CD4-positive, alpha-beta T cell treated with Interleukin-15 for 1 hour (primary cell): Measurements from ENCODE around the gene KCNT1.

Experiments used
- DNase-seq: peaks from one replicate; pipeline ENCODE4 v3.0.0-alpha.2; 2020

The KCNT1 gene

DNA sequence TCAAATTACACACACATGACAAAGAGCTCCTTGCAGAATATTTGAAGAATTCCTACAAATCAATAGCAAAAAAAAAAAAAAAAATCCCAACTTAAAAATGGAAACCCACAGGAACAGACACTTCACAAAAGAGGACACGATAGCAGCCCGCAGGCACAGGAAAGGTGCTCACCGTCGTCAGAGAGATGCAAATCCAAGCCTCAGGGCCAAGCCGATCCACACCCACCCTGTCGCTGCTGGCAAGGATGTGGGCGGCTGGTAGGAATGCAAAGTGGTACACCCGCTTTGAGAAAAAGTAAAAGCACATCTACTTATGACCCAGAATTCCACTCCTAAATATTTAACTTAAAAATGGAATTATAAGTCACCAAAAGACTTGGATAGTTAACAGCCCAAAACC lies 28.0 kb upstream of the KCNT1 start:
- no peak for DNase-seq

DNA sequence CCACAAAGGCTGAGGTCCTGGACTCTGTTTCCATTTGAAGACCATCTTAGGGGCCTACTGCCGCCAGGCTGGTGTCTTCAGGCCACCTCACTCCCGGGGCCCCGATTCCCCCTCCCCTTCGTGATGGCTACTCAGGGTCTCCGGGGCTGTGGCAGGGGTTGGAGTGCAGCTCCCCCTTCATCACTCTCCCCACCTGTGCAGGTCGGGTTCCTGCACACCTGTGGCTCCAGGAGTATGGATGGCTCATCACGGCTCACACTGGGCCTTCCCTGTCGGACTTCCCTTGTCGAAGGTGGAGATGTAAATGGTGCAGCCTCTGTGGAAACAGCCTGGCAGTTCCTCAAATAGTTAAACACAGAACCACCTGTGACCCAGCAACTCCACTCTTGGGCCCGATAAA lies 27.0 kb upstream of the KCNT1 start:
- no peak for DNase-seq

DNA sequence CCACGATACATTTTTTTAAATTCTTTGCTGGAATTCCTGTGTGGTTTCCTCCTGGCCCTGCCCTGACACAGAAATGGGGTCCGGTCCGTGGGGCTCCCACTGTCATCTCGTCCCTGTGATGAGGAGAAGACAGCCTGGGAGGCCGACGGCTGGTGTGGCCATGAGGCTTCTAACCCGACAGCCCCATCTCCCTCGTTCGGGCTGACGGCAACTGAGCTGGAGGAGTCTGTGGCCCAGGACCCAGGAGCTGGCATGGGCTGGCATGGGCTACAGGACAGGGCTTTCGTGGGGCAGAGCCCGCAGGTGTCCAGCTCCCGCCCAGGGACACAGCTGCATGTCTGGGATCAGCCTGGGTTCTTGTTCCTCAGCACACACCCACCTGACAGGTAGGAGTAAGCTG lies 25.1 kb upstream of the KCNT1 start:
- no peak for DNase-seq

DNA sequence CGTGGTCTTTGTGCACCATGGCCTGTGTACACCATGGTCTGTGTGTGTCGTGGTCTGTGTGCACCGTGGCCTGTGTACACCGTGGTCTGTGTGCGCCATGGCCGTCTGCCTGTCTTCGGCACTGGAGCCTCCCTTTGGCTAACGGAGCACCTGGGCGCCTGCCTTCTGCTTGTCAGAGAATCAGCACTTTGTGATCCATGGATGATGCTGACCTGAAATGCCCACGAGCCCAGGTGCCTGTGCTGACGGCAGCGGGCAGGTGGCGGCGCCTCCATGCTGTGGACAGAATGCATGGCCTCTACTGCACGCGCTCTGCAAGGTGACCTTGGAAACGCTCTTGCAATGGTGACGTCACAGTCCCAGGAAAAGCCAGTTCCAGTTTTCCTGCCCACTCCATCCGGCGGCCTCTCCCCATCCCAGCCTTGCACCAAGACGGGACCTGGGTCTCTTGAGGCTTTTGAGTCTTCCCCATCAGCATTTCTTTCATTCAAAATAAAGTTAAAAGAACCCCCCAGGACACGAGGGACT lies 24.3 kb upstream of the KCNT1 start:
- no peak for DNase-seq

DNA sequence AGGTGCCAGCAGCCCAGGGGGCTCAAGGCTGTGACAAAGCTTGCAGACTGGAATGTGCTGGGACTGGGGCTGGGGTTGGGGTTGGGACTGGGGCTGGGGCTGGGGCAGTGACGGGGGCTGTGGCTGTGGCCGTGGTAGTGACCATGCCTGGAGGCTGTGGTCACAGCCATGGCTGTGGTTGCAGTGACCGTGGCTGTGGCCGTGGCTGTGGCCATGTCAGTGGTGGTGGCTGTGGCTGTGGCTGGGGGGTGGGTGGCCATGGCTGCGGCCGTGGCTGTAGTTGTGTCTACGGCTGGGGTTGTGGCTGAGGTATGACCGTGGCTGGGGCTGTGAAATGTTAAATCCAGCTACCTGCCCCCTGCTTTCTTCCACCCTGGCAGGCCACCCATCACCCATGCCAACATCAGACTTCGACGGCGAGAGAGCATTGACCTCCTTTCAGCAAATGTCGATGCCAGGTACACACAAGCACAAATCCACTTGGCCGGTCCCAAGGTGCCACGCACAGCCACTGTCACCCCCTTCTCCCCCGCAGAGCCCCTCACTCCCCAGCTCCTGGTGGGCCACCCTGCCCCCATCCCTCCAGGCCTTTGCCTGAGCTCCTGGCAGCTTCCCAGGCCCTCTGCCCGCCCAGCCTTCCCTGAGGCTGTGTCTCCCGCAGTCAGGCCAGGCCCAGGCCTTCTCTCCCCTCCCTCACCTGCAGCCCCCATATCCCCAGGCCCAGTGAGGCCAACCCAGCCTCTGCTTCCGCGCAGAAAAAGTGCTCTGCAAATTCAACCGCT lies 23.6 kb upstream of the KCNT1 start:
- no peak for DNase-seq

DNA sequence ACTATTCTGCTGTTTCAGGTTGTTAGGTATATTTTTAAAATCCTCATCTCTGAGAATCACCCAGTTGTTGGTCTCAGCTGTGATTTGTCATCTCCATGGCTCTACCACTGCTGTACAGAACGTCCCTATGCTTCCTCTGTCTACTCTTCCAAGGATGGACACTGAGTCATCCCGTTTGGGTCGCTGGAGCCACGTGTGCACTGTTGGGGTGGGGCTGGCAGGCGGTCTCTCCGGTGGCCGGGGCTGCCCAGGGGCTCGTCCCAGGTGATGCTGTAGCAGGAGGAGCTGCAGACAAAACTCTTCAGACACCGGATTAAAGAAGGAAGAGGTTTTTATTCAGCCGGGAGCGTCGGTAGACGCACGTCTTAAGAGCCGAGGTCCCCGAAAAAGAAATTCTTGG lies 21.9 kb upstream of the KCNT1 start:
- DNase-seq, result no peak

DNA sequence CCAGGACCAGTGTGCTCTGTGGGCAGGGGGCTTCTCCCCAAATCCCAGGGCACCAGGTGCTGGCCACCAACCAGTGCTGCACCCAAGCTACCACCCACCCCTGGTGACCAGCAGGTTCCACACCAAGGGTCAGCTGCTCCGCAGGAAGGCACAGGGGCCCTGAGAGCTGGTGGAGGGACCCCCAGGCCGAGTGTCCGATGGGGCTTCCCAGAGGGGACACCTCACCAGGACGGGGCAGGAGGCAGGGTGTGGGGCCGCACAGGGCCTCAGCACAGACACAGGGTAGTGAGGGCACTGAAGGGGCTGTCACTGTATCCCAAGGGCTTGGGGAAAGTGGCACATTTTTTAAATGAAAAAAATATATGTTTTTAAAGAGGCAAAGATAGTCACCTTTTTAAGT lies 20.8 kb upstream of the KCNT1 start:
- DNase-seq, result no peak

DNA sequence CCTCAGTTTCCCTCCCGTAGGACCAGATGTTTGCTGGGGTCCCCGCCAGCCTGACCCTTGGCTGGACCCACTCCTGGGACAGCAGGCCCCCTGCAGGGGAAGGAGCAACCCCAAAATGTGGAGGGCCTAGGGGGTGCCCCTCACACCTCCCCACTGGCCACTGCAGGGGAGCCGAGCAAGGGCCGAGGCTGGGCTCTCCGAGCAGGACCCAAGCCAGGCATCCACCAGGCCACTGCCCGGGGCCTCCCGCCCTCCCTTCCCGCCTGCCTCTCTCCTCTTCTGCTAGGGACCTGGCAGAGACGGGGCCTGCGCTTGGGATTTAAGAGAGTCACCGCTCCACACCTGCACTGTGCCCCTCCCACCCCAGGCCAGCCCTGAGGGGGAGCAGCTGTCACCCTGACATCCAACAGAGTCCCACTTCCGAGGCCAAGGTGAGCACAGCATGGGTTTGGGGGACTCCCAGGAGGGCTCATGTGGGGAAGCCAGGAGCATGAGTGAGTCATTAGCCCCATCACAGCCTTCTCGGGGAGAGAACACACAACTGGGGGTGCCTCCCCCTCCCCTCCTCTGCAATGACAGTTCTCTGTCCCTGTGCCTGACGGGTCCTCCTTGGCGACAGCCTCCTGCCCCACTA lies 18.5 kb upstream of the KCNT1 start:
- DNase-seq, result no peak

DNA sequence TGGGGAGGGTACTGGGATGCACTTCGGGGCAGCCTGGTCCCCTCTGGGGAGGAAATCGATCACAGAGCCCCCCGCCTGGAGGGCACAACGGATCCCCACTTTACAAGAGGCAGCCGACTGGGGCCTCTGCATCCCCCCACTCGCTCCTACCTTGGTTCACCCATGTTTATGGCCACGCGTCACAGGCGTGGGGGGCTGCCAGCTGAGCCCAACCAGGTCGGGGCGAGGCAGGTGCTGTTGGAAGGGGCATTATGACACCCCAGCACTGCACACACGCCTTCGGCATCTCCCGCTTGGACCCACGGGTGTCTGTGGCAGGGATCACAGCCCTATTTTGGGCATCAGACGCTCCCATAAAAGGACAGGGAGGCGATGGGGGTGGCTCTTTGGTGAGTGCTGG lies 17.3 kb upstream of the KCNT1 start:
- DNase-seq, result no peak

DNA sequence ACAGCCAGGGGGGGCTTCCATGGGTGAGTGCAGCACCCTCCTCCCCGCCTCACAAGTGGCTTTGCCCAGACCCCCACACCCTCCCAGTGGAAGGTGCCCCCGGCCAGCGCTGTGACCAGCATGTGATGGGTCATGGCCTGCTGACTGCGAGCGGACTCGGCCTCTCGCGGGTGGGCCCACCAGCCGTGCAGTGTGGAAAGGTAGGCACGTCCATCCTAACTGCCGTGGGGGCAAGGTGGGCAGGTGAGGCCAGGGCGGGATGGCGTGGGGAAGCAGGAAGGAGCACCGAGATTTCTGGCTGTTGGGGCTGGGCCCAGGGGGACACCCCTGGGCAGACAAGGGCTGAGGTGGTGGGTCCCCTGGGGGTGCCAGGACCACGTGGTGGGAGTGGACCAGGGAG lies 14.8 kb upstream of the KCNT1 start:
- DNase-seq, result no peak

DNA sequence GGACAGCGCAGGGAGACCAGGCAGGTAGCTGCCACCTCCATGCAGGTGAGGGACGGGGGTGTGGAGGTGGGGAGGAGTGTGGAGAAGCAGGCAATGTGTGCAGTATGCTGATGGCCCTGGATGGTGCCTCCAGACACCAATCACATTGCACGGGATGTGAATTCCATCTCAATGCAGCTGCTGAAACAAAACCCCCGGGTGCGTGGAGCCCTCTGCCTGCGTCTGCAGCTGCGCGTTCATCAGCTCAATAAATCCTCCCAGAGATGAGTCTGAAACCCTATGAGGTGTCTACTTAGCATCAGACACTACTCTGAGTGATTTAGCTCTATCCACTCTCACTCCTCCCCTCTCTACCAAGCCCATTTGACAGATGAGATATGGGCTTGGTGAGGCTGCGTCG lies 13.0 kb upstream of the KCNT1 start:
- no peak for DNase-seq

DNA sequence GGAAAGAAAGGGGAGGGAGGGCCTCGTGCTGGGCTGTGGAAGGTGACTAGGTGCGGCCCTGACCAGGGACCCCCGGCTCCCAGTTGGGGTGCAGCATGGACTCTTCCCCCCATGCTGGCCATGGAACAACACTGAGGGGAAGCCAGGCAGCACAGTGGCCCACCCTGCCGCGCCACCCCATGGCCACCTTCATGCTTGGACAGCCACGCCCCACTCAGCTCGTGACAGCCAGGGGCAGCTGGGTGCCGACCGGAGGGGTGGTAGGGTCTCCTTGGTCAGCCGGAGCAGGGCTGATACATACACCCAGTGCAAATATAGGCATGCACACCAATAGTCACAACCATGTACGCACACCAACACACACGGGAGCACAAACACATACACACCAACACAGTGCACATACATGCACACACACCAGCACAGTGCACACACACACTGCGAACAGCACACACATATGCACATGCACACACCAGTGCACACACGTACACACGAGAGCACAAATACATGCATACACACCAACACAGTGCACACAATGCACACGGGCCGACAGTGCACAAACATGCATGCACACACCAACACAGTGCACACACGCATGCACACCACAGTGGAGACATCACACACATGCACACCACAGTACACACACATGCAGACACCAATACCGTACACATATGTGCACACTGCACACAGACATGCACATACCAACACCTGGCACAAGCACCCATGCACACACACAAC lies 11.0 kb upstream of the KCNT1 start:
- DNase-seq, result no peak

DNA sequence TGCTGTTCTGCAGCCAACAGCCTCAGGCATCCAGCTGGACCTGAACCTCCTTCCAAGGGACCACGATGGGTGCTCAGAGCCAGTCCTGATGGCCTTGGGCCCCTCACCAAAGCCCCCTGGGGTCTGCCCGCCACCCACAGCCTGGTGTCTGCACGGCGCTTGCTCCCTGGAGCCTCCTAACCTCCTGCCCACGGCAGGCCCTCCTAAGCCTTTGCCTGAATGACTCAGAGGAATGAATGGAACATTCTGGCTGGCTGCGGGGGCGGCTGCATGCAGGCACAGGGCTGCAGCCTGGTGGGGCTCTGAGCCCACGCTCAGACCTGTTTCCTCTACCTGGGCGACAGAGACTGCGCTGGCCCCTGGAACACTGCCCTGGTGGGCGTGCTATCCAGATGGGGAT lies 9.6 kb upstream of the KCNT1 start:
- no peak for DNase-seq

DNA sequence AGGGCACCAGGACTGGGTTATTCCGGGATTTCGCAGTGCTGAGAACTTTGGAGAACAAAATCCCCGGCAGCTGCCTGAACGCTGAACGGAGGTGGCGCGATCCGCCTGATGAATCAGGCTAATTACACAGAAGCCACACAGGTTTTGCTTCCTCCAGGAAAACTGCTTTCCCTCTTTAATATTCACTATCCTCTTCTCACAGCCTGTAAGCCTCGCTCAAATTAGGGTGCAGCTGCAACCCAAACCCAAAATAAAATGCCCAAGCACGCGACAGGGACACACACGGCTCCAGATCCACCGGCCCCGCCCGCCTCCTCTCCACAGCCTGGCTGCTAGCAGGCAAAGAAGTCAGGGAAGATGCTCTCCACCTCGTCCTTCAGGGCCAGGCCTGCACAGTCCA lies 8.7 kb upstream of the KCNT1 start:
- DNase-seq, result no peak

DNA sequence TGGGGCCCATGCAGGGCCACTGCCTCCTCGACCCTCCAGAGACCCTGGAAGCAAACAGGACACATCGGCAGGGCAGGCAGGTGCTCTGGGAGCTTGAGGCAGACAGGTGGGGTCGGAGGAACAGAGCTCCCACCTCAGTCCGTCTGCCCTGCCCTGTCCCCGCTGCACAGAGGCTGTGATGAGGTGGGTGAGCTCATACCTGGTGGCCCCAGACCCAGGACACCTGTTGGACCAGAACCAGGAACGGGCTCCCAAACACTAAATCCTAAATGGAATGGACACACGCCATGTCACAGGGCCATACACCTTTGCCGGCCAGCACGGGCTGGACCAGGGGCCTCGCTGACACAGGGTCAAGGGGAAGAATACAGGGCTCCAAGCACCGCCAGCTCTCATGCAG lies 8.2 kb upstream of the KCNT1 start:
- DNase-seq, result no peak

DNA sequence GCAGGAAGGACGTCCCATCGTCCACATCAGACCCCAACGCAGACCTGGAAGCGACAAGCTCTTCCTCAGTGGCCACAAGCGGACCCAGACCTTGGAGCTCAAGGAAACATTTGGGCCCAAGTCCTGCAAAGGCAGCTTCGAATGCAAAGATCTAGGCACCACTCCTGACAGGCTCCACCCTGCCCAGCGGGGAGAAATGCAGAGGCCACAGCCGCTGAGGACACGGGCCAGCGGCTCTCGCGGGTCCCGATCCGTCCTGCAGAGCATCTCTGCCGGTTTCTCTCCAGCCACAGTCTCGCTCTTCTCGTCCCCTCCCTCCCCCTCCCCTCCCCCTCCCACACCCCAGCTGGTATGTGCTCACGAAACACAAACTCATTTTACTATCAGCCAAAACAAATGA lies 7.6 kb upstream of the KCNT1 start:
- DNase-seq, result no peak

DNA sequence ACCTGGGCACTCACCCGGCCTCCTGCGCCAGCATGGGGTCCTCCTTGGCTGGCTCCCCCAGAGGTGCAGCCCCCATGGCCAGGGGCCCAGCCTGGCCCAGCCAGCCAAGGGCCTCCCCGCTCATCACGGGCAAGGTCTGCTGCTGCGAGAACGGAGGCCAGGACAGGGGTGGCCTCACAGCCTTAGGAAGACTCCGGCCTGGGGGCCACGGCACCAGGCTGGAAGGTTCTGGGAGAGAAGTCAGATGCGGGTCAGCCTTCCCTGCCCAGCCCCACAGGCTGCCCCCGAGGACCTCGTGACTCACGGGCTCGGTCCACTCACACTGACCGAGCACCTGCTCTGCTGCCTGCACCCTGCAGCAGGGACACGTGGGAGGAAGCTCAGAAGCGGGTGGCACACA lies 6.9 kb upstream of the KCNT1 start:
- DNase-seq, result no peak

DNA sequence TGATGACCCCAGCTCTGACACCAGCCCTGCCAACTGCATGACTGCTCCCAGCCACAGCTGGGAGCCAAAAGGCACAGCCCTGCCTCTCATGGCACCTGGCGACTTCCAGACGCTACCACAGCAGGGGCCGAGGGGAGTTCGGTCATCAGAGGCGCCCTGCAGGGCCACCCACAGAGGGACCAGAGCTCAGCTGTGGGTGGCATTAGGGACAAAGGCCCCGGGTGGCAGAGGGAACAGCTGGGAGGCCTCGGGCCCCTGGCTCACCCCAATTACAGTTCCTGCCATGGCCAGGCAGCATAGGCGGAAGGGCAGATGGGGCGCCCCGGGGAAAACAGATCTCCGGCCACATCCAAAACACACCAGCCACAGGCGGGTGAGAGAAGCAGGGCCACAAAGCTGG lies 6.3 kb upstream of the KCNT1 start:
- DNase-seq, result no peak

DNA sequence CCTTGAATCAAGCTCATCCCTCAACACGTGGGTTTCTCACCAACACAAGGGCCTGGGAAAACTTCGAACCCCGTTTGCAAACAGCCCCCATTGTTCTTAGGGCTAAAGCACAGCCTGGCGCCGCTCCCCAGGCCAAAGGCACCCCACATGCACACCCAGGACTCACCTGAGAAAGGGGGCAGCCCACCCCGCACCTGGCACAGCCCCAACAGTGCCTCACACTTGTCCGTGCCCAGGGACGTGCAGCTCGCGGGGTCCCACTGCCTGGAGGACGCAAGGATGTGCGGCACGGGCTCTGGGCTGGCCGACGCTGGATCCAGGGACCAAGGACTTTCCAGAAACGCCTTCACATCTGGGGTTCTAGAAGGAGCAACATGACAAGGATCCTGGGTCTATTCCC lies 5.5 kb upstream of the KCNT1 start:
- no peak for DNase-seq

DNA sequence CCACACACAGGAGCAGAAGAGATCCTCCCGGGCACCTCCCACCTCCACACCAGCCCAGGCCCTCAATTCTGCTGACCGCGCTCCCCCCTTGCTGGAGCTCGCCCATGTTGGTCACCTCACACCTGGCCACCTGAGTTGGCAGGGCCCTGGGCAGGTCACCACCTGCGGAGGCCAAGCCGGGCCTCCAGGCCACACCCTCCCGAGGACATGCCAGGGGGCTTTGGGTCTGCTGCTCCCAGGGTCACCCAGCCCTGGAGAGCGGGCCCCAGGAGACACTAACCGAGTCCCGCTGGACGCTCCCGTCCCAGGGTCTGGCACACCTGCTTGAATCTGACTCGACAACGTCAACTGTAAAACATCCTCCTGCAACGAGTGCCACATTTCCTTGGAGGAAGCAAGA lies 4.8 kb upstream of the KCNT1 start:
- no peak for DNase-seq

DNA sequence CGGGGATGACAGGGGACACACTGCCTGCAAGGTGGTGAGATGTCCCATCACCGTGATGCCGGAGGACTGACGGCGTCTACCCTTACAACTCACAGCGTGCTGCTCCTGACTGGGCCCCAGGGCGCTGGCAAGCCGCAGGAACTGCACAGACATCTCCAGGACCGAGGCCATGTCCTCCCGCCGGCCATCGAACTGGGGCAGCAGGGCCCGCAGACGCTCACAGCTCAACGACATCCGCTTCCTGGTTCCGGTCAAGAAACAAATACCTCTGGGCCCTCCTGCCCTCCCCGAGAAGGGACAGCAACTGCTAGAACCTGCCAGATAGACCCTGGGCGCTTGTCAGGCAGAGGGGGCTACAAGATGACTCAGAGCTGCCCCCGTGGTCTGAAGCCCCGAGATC lies 3.7 kb upstream of the KCNT1 start:
- no peak for DNase-seq

DNA sequence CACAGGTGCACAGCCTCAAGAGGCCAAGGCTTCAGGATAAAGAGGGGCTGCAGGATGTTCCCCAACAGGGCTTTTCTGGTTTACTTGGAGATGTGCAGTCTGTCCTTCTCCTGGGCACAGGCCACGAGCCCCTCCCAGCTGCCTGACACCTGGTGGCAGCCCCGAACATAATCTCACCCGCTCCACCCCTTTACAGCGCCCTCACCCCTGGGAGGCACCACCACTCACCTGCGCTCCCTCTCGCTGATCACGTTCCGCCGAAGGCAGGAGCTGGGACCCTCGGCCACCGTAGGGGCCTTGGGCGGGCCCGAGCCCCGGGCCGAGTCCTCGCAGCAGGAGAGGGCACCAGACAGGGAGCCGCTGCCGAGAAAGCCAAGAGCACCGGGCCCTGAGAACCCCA lies 3.2 kb upstream of the KCNT1 start:
- DNase-seq, result no peak

DNA sequence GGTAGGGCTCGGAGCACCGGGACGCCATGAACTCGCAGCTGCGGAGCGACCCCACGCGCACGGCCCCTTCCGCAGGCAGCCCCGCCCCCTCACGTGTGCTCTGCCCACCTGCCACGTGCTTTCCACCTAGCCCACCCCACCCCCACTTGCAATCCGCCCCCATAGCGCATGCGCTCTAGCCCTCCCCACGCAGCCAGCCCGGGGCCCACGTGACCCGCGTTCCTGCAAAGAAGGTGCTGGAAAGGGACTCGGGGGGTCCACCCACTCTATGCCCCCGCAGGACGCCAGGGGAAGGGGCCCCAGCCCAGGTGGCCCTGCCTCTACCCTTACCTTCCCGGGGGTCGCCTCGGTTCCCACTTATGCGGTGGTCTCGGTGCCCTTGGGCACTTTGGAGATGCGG lies 2.5 kb upstream of the KCNT1 start, which contains the start of gene SOHLH1:
SOHLH1 (minus strand) TSS at position 42 of the 400 bp plus-strand sequence; CDS start at position 28, 14 bp downstream.
- DNase-seq, result no peak

DNA sequence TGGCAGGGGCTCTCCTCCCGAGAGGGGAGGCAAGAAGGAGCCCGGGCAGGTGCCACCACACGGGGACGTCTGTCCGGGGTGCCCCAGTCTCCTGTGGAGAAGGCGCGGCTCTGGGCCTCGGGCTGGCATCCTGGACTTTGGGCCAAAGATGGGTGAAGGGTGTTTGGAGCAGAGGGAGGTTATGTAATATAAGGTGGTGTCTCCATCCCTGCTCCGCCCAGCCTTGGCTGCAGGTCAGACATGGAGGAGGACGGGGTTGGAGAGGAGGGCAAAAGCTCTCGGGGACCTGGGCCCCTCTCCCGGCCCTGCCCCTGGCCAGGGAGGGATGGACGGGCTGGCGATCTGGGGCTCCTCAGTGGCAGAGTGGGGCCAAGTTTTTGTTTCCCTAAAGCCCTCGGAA lies 1.5 kb upstream of the KCNT1 start:
- DNase-seq, result no peak
